HEK293 (cell line): ENCODE data around the gene SPOCK3.
"Not testable (repeated sequence)": the region's sequence is repeated elsewhere in the genome, so short reads cannot be mapped to it uniquely, and the experiment has no call there.

Experiments used
- ZFP69B ChIP-seq: fragments of 450-650 bp; formaldehyde crosslinking; IDR thresholded peaks from 2 replicates; pipeline ENCODE4 v1.5.1; 2016; ENCODE audit warnings: missing biosample characterization, missing genetic modification characterization
- ZNF133 ChIP-seq: fragments of 450-650 bp; formaldehyde crosslinking; IDR thresholded peaks from 2 replicates; pipeline ENCODE4 v1.5.1; 2016; ENCODE audit warnings: missing biosample characterization, missing genetic modification characterization
- ZNF24 ChIP-seq: fragments of 450-650 bp; formaldehyde crosslinking; IDR thresholded peaks from 2 replicates; pipeline ENCODE4 v1.5.1; 2016; ENCODE audit warnings: missing biosample characterization, missing genetic modification characterization
- ZNF274 ChIP-seq, 2 experiments: fragments of 200-500 bp in 1 of 2; fragments of 450-650 bp in 1 of 2; sonication (Bioruptor generic) in 1 of 2; formaldehyde crosslinking in 1 of 2; IDR thresholded peaks; 2 replicates each; pipeline versions ENCODE4 v1.5.1 to v1.6.1; 2014 to 2016; ENCODE audit warnings: borderline replicate concordance in 1 of 2, inconsistent platforms in 1 of 2, low read length in 1 of 2, missing biosample characterization in 1 of 2, missing genetic modification characterization in 1 of 2
- ZNF335 ChIP-seq: fragments of 450-650 bp; formaldehyde crosslinking; conservative IDR thresholded peaks from 2 replicates; pipeline ENCODE4 v1.5.1; 2016; ENCODE audit warnings: missing biosample characterization, missing genetic modification characterization
- ZNF354C ChIP-seq: fragments of 450-650 bp; formaldehyde crosslinking; IDR thresholded peaks from 2 replicates; pipeline ENCODE4 v1.5.1; 2016; ENCODE audit warnings: missing biosample characterization, missing genetic modification characterization, low read depth, borderline replicate concordance
- ZNF600 ChIP-seq: fragments of 450-650 bp; formaldehyde crosslinking; IDR thresholded peaks from 2 replicates; pipeline ENCODE4 v1.5.1; 2016; ENCODE audit warnings: missing biosample characterization, missing genetic modification characterization
- ZNF623 ChIP-seq: fragments of 450-650 bp; formaldehyde crosslinking; IDR thresholded peaks from 2 replicates; pipeline ENCODE4 v1.5.1; 2016; ENCODE audit warnings: missing biosample characterization, missing genetic modification characterization
- TF ChIP-seq, protein P1 (sequence below): fragments of 450-650 bp; formaldehyde crosslinking; IDR thresholded peaks from 2 replicates; pipeline ENCODE4 v1.5.1; 2016; ENCODE audit warnings: missing biosample characterization, missing genetic modification characterization
- TF ChIP-seq, protein P2 (sequence below): fragments of 450-650 bp; formaldehyde crosslinking; IDR thresholded peaks from 2 replicates; pipeline ENCODE4 v1.5.1; 2016; ENCODE audit warnings: missing biosample characterization, missing genetic modification characterization
- TF ChIP-seq, protein P3 (sequence below): fragments of 450-650 bp; formaldehyde crosslinking; IDR thresholded peaks from 2 replicates; pipeline ENCODE4 v1.5.1; 2016; ENCODE audit warnings: missing biosample characterization, missing genetic modification characterization
- TF ChIP-seq, protein P4 (sequence below): fragments of 450-650 bp; formaldehyde crosslinking; IDR thresholded peaks from 2 replicates; pipeline ENCODE4 v1.5.1; 2016; ENCODE audit warnings: missing biosample characterization, missing genetic modification characterization
- TF ChIP-seq, protein P5 (sequence below): fragments of 450-650 bp; formaldehyde crosslinking; IDR thresholded peaks from 2 replicates; pipeline ENCODE4 v1.5.1; 2017; ENCODE audit warnings: missing biosample characterization, missing genetic modification characterization
- TF ChIP-seq, protein P6 (sequence below): fragments of 450-650 bp; formaldehyde crosslinking; IDR thresholded peaks from 2 replicates; pipeline ENCODE4 v1.5.1; 2016; ENCODE audit warnings: missing biosample characterization, missing genetic modification characterization

DNA sequence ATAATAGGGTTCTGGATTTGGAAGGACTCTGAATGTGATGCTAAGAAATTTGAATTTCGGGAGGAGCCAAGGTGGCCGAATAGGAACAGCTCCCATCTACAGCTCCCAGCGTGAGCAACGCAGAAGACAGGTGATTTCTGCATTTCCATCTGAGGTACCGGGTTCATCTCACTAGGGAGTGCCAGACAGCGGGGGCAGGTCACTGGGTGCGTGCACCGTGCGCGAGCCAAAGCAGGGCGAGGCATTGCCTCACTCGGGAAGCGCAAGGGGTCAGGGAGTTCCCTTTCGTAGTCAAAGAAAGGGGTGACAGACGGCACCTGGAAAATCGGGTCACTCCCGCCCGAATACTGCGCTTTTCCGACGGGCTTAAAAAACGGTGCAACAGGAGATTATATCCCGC is 383.9 kb downstream of the SPOCK3 start:
- not testable (repeated sequence) for TF ChIP-seq ZNF24 (tag by site-specific recombination); ZNF600; ZNF354C (tag by site-specific recombination); ZNF335 (tag by site-specific recombination); ZNF623 (tag by site-specific recombination); ZFP69B (tag by site-specific recombination); ZNF274 (IDR thresholded peaks at IDR 0.05; ENCODE audit: low read length); ZNF274 (tag by site-specific recombination; IDR thresholded peaks at IDR 0.05; ENCODE audit: borderline replicate concordance); ZNF133
- TF ChIP-seq, protein P1, sequence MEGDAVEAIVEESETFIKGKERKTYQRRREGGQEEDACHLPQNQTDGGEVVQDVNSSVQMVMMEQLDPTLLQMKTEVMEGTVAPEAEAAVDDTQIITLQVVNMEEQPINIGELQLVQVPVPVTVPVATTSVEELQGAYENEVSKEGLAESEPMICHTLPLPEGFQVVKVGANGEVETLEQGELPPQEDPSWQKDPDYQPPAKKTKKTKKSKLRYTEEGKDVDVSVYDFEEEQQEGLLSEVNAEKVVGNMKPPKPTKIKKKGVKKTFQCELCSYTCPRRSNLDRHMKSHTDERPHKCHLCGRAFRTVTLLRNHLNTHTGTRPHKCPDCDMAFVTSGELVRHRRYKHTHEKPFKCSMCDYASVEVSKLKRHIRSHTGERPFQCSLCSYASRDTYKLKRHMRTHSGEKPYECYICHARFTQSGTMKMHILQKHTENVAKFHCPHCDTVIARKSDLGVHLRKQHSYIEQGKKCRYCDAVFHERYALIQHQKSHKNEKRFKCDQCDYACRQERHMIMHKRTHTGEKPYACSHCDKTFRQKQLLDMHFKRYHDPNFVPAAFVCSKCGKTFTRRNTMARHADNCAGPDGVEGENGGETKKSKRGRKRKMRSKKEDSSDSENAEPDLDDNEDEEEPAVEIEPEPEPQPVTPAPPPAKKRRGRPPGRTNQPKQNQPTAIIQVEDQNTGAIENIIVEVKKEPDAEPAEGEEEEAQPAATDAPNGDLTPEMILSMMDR (tag by site-specific recombination), result not testable (repeated sequence)
- TF ChIP-seq, protein P2, sequence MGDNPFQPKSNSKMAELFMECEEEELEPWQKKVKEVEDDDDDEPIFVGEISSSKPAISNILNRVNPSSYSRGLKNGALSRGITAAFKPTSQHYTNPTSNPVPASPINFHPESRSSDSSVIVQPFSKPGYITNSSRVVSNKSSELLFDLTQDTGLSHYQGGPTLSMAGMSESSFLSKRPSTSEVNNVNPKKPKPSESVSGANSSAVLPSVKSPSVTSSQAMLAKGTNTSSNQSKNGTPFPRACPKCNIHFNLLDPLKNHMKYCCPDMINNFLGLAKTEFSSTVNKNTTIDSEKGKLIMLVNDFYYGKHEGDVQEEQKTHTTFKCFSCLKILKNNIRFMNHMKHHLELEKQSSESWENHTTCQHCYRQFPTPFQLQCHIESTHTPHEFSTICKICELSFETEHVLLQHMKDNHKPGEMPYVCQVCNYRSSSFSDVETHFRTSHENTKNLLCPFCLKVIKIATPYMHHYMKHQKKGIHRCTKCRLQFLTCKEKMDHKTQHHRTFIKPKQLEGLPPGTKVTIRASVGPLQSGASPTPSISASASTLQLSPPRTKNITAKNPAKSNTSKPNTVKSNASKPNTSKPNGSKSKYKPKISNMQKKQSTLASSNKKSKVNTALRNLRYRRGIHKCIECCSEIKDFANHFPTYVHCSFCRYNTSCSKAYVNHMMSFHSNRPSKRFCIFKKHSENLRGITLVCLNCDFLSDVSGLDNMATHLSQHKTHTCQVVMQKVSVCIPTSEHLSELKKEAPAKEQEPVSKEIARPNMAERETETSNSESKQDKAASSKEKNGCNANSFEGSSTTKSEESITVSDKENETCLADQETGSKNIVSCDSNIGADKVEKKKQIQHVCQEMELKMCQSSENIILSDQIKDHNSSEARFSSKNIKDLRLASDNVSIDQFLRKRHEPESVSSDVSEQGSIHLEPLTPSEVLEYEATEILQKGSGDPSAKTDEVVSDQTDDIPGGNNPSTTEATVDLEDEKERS (tag by site-specific recombination), result not testable (repeated sequence)
- TF ChIP-seq, protein P3, sequence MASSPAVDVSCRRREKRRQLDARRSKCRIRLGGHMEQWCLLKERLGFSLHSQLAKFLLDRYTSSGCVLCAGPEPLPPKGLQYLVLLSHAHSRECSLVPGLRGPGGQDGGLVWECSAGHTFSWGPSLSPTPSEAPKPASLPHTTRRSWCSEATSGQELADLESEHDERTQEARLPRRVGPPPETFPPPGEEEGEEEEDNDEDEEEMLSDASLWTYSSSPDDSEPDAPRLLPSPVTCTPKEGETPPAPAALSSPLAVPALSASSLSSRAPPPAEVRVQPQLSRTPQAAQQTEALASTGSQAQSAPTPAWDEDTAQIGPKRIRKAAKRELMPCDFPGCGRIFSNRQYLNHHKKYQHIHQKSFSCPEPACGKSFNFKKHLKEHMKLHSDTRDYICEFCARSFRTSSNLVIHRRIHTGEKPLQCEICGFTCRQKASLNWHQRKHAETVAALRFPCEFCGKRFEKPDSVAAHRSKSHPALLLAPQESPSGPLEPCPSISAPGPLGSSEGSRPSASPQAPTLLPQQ, result not testable (repeated sequence)
- TF ChIP-seq, protein P4, sequence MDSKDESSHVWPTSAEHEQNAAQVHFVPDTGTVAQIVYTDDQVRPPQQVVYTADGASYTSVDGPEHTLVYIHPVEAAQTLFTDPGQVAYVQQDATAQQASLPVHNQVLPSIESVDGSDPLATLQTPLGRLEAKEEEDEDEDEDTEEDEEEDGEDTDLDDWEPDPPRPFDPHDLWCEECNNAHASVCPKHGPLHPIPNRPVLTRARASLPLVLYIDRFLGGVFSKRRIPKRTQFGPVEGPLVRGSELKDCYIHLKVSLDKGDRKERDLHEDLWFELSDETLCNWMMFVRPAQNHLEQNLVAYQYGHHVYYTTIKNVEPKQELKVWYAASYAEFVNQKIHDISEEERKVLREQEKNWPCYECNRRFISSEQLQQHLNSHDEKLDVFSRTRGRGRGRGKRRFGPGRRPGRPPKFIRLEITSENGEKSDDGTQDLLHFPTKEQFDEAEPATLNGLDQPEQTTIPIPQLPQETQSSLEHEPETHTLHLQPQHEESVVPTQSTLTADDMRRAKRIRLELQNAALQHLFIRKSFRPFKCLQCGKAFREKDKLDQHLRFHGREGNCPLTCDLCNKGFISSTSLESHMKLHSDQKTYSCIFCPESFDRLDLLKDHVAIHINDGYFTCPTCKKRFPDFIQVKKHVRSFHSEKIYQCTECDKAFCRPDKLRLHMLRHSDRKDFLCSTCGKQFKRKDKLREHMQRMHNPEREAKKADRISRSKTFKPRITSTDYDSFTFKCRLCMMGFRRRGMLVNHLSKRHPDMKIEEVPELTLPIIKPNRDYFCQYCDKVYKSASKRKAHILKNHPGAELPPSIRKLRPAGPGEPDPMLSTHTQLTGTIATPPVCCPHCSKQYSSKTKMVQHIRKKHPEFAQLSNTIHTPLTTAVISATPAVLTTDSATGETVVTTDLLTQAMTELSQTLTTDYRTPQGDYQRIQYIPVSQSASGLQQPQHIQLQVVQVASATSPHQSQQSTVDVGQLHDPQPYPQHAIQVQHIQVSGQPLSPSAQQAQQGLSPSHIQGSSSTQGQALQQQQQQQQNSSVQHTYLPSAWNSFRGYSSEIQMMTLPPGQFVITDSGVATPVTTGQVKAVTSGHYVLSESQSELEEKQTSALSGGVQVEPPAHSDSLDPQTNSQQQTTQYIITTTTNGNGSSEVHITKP (tag by site-specific recombination), result not testable (repeated sequence)
- TF ChIP-seq, protein P5, sequence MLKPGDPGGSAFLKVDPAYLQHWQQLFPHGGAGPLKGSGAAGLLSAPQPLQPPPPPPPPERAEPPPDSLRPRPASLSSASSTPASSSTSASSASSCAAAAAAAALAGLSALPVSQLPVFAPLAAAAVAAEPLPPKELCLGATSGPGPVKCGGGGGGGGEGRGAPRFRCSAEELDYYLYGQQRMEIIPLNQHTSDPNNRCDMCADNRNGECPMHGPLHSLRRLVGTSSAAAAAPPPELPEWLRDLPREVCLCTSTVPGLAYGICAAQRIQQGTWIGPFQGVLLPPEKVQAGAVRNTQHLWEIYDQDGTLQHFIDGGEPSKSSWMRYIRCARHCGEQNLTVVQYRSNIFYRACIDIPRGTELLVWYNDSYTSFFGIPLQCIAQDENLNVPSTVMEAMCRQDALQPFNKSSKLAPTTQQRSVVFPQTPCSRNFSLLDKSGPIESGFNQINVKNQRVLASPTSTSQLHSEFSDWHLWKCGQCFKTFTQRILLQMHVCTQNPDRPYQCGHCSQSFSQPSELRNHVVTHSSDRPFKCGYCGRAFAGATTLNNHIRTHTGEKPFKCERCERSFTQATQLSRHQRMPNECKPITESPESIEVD (tag by site-specific recombination), result not testable (repeated sequence)
- TF ChIP-seq, protein P6, sequence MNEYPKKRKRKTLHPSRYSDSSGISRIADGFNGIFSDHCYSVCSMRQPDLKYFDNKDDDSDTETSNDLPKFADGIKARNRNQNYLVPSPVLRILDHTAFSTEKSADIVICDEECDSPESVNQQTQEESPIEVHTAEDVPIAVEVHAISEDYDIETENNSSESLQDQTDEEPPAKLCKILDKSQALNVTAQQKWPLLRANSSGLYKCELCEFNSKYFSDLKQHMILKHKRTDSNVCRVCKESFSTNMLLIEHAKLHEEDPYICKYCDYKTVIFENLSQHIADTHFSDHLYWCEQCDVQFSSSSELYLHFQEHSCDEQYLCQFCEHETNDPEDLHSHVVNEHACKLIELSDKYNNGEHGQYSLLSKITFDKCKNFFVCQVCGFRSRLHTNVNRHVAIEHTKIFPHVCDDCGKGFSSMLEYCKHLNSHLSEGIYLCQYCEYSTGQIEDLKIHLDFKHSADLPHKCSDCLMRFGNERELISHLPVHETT (tag by site-specific recombination), result not testable (repeated sequence)
